CMK (cell line): ENCODE data around the gene KDR.
A peak's percentile ranks its signal among the peaks of the same experiment; 100 is the strongest.

ENCODE experiments used
- DNase-seq: peaks from one replicate; pipeline ENCODE4 v3.0.0-alpha.2; 2010; ENCODE audit warnings: low read depth

Gene KDR

DNA sequence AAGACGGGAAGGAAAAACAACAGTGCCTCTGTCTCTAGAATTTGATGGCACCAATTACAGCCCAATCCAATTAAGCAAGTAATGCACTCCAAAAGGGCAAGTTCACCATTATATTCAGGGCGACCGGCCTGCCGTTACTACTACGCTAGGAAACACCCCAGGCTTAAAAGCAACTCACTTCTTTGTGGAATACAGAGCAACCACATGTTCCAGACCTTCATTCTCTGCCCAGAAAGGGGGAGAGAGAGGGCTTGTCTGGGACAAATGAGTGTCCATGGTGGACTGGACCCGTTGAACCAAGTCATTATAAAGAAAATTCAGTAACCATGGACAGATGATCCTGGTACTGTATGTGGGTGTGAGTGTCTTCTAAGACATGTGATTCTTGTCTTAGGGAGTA lies 1.6 kb downstream of the KDR start:
- DNase-seq, result no peak

- no peak for DNase-seq
Measured at GRCh38 chr4:55122235-55122634, 3.2 kb downstream of the KDR start.

DNA sequence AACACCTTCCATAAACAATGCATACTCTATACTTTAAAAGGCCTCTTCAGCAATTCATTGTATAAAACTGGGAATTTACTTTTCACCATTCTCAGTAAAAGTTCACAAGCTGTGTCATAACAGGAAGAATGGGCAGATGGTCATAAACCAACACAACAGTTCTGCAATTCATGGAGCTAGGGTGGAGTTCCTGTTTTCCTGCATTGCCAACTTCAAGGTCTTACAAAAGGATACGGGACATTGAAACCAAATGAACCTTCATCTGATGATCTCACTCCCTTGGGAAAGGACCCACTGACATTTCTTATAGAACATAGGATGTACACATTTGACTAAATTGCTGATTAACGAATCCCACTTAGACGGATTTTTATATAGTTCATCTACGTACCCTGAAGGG lies 4.1 kb downstream of the KDR start:
- no peak for DNase-seq

- DNase-seq, result no peak
Measured at GRCh38 chr4:55118397-55118796, 7.0 kb downstream of the KDR start.

GRCh38 chr4:55117511-55117910 lies 7.9 kb downstream of the KDR start:
- no peak for DNase-seq

DNA sequence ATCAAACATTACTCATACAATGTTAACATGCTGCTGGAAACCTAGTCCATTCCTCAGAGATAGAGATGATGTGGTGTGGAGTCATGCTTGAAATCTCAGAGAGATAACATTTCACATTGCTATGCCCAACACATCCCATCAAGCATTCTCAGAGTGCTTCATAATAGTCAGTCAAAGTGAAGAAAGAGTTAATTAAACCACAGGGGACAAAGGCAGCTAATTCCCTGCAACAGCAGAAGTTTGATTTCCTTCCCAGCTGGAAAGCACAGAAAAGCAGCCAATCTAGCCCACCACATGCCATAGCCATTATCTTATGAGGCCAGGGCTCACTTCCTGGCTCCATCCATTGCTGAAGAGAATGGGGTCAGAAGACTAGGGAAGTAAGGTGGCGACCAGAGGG lies 8.9 kb downstream of the KDR start:
- DNase-seq, result peak; percentile 20

GRCh38 chr4:55111601-55112000 lies 13.8 kb downstream of the KDR start:
- DNase-seq, result no peak

DNA sequence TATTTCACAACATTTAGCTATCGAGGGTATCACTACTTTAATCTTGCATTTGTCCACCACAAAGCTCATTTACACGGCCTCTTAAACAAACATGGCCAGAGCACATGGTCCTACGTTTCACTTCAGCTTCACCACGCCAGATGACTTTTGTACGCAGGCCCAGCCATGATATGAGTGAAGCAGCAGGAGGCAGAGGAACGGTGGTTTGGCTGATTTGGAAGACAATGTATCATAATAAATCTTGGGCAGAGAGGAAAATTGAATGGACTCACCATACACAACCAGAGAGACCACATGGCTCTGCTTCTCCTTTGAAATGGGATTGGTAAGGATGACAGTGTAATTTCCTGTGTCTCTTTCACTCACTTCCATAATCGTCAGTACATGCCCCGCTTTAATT lies 15.3 kb downstream of the KDR start:
- DNase-seq, result no peak

- peak; percentile 78 for DNase-seq
Measured at GRCh38 chr4:55107054-55107453, 18.3 kb downstream of the KDR start.

- DNase-seq, result no peak
Measured at GRCh38 chr4:55103224-55103623, 22.2 kb downstream of the KDR start.

GRCh38 chr4:55099816-55100215 lies 25.6 kb downstream of the KDR start:
- no peak for DNase-seq

GRCh38 chr4:55098456-55099204 lies 26.8 kb downstream of the KDR start:
- DNase-seq, result no peak

GRCh38 chr4:55096619-55097018 lies 28.8 kb downstream of the KDR start:
- no peak for DNase-seq

DNA sequence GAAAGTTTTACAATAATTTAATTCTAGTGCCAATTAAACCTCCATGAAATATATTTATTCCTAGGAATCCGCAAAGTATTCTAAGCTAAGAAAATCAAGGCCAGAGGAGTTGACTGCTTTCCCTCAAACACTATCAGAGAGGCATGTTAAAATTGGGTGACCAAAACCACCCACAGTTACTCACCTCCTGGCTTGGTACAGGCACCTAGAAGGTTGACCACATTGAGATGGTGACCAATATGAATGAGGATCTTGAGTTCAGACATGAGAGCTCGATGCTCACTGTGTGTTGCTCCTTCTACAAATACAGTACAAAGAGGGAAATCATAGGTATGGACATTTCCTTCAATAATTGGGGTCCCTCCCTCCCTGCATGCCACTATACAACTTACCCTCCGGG lies 29.4 kb downstream of the KDR start:
- no peak for DNase-seq

GRCh38 chr4:55092504-55092903 lies 32.9 kb downstream of the KDR start:
- DNase-seq, result no peak

DNA sequence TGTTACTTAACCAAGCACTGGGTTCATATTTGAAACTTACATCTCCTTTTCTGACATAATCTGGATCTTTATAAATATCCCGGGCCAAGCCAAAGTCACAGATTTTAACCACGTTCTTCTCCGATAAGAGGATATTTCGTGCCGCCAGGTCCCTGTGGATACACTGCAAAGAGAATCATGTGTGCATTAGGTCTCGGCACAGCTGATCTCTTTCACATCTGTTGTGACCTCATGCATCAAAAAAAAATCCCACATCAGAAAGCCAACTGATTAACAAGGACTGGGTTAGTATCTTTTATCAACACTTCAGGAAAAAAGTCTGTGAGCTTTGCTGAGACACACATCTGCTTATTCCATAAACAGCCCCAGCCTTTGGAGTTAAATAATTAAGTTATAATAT lies 35.5 kb downstream of the KDR start:
- no peak for DNase-seq

DNA sequence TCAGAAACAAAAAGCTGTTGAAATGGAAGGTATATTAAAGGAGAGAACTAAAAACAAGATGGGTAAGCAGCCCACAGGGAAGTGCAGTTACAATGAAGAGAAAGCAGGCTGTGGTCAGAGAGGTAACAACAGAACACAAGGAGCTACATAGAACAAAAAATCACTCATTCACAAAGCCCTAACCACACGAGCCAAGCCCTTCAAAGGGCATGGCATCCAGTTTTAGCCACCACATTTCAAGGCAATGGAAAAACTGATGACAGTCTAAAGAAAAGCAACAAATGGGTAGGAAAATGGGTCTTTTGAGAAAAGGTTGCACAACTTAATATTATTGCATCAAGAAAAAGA lies 37.5 kb downstream of the KDR start:
- DNase-seq, result no peak

DNA sequence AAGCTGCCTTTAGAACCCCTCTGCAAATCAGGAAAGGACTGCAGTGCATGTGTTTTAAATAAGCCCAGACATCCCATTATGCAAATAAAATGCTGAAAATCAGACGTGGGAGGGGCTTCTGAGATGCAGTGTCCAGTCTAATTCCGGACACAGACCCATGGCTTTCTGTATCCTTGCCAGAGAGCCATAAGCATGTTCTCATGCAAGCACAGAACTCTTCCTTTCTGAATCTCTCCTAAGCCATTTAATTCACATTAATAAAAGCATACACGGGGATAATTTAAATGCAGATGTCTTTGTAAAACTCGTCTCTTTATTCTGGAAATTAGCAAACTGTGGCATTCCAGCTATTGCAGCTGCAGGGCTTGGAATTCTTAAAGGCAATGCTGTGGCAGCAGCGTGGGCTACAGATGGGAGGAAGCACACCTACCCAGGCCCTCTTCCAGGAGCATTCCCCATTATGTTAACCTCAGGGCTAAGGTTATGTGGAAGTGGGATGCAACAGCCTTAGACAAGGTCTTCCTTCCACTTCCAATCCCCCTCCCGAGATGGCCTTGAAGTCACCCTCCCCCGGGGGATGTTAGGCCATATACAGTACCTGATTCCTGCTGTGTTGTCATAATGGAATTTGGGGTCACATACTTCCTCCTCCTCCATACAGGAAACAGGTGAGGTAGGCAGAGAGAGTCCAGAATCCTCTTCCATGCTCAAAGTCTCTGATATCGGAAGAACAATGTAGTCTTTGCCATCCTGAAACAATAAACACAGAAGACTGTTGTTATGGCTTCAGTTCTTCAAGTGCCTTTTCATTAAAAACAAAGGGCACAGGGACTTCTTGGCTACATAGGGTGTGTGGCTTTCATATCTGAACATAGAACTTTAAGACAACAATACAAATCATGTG lies 38.1 kb downstream of the KDR start:
- DNase-seq, result no peak

DNA sequence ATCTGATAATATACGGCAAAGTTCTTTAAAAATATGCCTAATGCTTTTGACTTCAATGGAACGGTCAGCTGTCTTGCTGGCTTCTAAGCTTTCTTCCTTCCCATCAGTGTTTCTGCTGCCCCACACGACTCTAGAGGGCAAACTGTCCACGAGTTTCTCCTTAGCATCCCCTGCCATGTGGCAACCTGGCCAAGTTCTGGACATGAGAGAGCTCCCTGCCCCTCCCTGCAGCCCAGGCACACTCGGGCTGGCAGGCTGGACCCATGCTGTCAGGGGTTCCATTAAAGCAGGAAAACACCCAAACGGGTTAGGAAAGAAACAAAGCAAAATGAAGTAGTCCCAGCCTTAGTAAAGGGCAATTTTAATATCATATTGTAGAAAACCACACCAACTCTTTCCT lies 38.8 kb downstream of the KDR start:
- DNase-seq, result no peak

GRCh38 chr4:55083735-55084134 lies 41.7 kb downstream of the KDR start:
- DNase-seq, result no peak

- no peak for DNase-seq
Measured at GRCh38 chr4:55082756-55083155, 42.6 kb downstream of the KDR start.

DNA sequence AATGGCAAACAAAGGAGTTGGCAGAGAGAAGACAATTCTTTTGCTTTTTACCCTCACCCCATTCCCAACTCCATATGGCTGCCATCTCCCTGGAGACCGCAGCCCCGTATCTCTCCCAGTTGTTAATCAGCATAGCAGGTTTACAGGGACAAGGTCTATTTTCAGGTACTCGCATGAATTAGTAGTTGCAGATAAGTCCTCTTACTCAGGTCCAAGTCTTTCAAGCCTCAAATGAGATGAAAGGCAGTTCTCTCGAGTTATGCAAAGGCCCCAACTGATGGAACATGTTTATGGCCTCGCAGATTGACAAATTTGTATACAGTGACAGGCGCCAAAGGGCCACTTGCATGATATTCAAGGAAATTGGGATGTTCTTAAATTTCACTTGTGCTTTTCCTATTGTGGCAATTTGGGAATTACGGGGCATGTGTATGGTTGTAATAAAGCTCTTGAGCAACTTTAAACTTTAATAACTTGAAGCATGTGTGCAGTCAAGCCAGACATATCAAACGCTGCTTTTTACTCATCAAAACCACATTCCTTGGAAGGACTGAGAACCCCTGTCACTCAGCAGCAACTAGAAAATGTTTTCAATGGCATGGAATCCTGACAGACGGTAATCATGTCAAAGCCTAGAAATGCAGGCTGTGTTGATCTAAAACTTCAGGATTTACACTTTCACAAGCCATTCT lies 45.1 kb downstream of the KDR start:
- no peak for DNase-seq
